GM13977 (cell line): ENCODE measurements around the gene POFUT2.

ENCODE experiments used
- DNase-seq: peaks from one replicate; pipeline ENCODE4 v3.0.0; 2012; ENCODE audit warnings: low spot score
- in situ Hi-C: fragments of 300-500 bp; cut with MboI; formaldehyde crosslinking; loops from one replicate; pipeline ENCODE4 v1.12.0; 2022; ENCODE audit warnings: low sequenced_read_pairs, low pct_unique_long_range_greater_than_20kb, mixed read lengths, inconsistent platforms; ENCODE audit not compliant: unreplicated experiment
- TF ChIP-seq, protein P1 (sequence below): IDR thresholded peaks from 2 replicates; pipeline ENCODE4 v1.5.1; 2012; ENCODE audit warnings: mild to moderate bottlenecking, control low read depth; ENCODE audit not compliant: insufficient read depth; ENCODE audit errors: extremely low read depth, missing control alignments

POFUT2 gene

DNA sequence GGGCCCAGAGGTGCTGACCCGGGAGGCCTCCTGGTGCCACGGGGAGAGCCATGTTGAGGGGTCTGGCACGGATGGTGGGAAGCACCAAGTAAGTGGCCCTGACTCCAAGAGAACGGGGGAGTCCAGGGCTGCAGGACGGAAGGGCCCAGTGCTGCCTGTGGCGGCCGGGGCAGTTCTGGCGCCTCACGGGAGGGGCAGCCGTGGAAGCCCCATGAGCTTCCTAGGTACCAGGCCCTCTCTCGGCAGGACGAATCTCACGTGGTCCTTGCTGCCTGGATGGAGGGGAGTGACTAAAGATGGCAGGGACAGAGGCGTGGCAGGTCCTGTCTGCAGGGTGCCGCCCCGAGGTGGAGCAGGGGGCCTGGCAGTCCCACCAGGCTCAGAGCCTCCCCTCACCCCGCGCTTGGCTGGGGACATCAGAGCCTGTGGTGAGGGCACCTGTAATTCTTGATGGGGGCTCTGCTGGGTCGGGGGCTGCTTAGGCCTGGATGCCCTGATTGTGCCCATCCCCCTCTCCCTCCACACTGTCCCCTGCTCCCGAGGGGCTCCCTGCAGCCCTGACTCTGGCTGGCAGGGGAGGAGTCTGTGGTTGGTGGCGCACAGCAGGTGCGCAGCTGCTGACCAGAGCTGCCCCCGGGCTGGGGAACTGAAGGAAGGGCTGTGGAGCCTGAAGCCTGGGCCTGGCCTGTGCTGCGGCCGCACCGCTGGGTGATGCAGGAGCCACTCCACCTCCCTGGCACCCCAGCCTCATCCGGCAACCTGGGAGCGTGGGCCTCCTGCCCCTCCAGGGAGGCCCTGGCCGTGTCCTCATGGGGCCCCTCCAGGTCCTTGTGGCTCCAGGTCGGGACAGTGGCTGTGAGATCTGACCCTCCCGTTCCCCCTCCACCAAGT is 31.4 kb downstream of the POFUT2 start:
- DNase-seq, result no peak
- in situ Hi-C loops, result no loop called here
- TF ChIP-seq, protein P1, sequence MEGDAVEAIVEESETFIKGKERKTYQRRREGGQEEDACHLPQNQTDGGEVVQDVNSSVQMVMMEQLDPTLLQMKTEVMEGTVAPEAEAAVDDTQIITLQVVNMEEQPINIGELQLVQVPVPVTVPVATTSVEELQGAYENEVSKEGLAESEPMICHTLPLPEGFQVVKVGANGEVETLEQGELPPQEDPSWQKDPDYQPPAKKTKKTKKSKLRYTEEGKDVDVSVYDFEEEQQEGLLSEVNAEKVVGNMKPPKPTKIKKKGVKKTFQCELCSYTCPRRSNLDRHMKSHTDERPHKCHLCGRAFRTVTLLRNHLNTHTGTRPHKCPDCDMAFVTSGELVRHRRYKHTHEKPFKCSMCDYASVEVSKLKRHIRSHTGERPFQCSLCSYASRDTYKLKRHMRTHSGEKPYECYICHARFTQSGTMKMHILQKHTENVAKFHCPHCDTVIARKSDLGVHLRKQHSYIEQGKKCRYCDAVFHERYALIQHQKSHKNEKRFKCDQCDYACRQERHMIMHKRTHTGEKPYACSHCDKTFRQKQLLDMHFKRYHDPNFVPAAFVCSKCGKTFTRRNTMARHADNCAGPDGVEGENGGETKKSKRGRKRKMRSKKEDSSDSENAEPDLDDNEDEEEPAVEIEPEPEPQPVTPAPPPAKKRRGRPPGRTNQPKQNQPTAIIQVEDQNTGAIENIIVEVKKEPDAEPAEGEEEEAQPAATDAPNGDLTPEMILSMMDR, result no peak

DNA sequence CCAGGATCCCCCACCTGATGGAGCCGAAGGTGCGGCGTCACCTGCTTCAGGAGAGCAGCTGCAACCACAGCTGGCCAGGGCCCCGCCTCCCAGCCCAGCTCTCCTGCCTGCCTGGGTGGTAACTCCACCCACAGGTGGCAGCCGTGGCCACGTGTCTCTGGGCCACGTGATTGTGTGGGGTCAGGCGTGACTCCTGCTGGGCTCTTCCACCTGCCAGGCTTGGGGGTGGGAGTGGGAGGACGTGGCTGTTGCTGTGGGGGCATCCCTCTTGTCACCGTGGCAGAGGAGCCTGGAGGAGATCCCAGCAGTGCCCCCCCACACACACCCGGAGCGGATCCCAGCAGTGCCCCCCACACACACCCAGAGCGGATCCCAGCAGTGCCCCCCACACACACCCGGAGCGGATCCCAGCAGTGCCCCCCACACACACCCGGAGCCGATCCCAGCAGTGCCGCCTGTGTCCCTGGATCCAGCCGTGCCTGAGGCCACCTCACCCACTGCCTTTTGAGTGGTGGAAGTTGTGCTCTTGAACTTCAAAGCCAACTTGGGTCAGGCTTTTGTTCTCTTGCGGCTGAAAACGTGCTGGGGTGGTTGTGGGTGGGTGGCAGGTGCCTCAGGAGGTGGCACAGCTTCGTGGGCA is 32.2 kb downstream of the POFUT2 start:
- no peak for DNase-seq
- TF ChIP-seq, protein P1, result no peak
- in situ Hi-C loops, result no loop called here

DNA sequence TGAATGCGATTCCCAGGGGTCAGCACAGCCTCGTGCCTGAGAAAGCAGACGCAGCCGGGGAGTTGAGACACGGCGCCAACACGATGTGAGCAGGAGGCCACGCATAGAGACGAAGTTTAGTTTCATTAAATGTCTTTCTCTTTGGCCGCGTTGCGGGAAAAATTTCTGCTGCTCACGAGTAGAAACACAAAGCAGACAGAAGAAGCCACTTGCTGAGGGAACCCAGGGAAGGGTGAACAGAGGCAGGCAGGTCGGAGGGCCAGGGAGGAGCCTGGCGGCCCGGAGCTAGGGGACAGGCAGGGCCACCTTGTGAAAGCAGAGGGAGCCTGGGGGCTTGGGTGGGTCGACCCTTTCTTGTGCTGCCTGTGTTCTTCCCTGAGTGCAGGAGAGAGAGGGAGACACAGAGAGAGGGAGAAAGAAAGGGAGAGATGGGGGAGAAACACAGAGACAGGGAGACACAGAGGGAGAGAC is 33.2 kb downstream of the POFUT2 start:
- TF ChIP-seq, protein P1, result no peak
- in situ Hi-C loops, result no loop called here
- no peak for DNase-seq

DNA sequence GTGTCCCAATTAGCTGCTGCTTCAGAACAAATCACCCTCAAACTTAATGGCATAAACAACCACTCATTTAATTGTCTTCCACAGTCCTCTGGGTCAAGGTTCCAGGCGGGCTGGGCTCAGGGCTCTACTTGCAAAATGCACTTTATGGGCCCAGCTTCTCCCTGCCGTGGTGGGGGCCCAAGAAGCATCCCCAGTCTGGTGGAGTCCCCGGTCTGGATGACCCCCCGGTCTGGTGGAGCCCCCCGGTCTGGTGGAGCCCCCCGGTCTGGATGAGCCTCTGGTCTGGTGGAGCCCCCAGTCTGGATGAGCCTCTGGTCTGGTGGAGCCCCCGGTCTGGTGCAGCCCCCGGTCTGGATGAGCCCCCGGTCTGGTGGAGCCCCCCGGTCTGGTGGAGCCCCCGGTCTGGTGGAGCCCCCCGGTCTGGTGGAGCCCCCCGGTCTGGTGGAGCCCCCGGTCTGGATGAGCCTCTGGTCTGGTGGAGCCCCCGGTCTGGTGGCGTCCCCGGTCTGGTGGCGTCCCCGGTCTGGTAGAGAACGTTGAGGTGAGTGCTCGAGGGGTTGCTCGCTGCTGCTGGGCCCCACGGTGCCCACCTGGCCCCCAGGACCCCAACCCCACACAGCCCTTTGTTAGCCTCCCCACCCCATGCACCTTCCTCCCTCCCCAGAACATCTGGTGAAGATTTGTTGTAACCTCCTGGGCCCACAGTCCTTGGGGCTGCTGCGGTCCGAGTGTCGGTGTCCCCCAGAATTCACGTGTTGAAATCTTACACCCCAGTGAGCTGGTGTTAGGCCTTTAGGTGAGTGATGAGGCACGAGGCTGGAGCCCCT is 33.8 kb downstream of the POFUT2 start:
- in situ Hi-C loops, result no loop called here
- TF ChIP-seq, protein P1, result no peak
- no peak for DNase-seq

DNA sequence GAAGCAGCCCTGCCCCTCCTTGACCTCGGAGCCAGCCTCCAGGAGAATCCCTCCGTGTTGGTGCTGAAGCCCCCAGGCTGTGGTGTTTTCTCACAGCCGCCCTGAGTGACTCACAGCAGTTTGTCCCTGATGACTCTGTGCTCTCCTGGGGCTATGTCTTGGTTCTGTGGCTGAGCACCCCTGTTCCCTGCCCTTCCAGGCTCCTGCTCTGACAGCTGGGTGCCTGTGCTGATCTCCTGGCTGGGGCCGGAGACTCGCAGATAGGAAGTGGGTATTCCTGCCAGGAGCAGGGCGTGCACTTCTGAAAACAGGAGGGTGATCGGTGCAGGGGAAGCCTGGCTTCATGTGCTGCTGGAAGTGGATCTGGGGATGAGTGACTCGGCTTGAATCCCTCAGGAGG is 34.5 kb downstream of the POFUT2 start:
- DNase-seq, result no peak
- TF ChIP-seq, protein P1, result no peak
- in situ Hi-C loops, result no loop called here

DNA sequence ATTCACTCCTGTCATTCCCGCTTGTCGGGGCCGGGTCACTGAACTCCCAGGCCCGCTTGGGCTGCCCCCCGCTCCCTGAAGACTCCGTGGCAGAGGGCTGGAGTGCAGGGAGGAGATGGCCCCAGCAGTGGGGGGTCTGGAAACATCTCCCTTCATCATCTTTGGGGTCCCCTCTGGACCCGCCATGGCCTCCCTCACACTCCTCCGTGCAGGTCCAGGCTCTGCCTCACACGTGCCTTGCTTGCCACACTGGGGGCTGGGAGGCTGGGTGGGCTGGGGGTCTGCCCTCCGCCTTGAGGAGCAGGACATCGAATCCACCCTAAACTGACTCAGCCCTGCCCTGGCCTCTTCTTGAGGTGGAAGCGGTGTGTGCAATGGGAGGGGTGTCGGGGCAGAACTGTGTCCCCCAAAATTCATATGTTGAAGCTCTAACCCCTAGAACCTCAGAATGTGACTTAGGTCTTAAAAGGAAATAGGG is 35.2 kb downstream of the POFUT2 start:
- TF ChIP-seq, protein P1, result no peak
- in situ Hi-C loops, result no loop called here
- DNase-seq, result no peak
